K562 (cell line): ENCODE measurements around the gene DHRS3. TPM values are rescaled to one million over a fixed set of nuclear protein-coding genes. Genes with fewer than 3 reads are reported as not detected.

Source experiments
- CBFA2T3 ChIP-seq: fragments of 450-650 bp; IDR thresholded peaks from 2 replicates; pipeline ENCODE4 v1.6.1; 2017
- CHCHD3 ChIP-seq: fragments of 250-450 bp; sonication (Bioruptor Pico); IDR thresholded peaks from 2 replicates; pipeline ENCODE4 v2.1.2; 2022; ENCODE audit warnings: mild to moderate bottlenecking
- ELF2 ChIP-seq: fragments of 250-450 bp; sonication (Bioruptor Pico); IDR thresholded peaks from 2 replicates; pipeline ENCODE4 v1.5.0; 2021; ENCODE audit warnings: mild to moderate bottlenecking
- HNRNPL ChIP-seq: fragments of 200-400 bp; formaldehyde crosslinking; IDR thresholded peaks from 2 replicates; pipeline ENCODE4 v1.6.1; 2017; ENCODE audit warnings: low read depth, mild to moderate bottlenecking, low read length
- HOXB6 ChIP-seq: fragments of 250-450 bp; sonication (Bioruptor Pico); IDR thresholded peaks from 2 replicates; pipeline ENCODE4 v1.5.1; 2022; ENCODE audit warnings: mild to moderate bottlenecking, borderline replicate concordance
- MEF2D ChIP-seq: conservative IDR thresholded peaks from 2 replicates; pipeline ENCODE4 v1.6.1; 2016; ENCODE audit warnings: low read depth, missing genetic modification characterization, missing compliant biosample characterization
- NBN ChIP-seq: fragments of 450-650 bp; IDR thresholded peaks from 2 replicates; pipeline ENCODE4 v1.6.1; 2016; ENCODE audit warnings: low read depth, mild to moderate bottlenecking
- NFE2 ChIP-seq: IDR thresholded peaks from 2 replicates; pipeline ENCODE4 v1.6.1; 2014; ENCODE audit warnings: antibody characterized with exemption, low read depth
- PCBP1 ChIP-seq: fragments of 200-400 bp; formaldehyde crosslinking; IDR thresholded peaks from 2 replicates; pipeline ENCODE4 v1.6.1; 2018; ENCODE audit warnings: mild to moderate bottlenecking, low read depth, low read length; ENCODE audit not compliant: poor library complexity, severe bottlenecking
- POLR2AphosphoS5 ChIP-seq: IDR thresholded peaks from 2 replicates; pipeline ENCODE4 v1.6.1; 2011; ENCODE audit warnings: mild to moderate bottlenecking, low read depth, low read length, moderate library complexity; ENCODE audit not compliant: control insufficient read depth, insufficient read depth
- POU5F1 ChIP-seq: fragments of 150-350 bp; IDR thresholded peaks from 2 replicates; pipeline ENCODE4 v1.6.1; 2014; ENCODE audit warnings: borderline replicate concordance, low read length, low read depth, mild to moderate bottlenecking; ENCODE audit not compliant: partially characterized antibody
- PTTG1 ChIP-seq: fragments of 450-650 bp; IDR thresholded peaks from 2 replicates; pipeline ENCODE4 v1.6.1; 2016; ENCODE audit warnings: low read depth, mild to moderate bottlenecking, missing genetic modification characterization, missing compliant biosample characterization
- RFX1 ChIP-seq: fragments of 450-650 bp; IDR thresholded peaks from 2 replicates; pipeline ENCODE4 v1.6.1; 2016; ENCODE audit warnings: mild to moderate bottlenecking, moderate library complexity
- RNF2 ChIP-seq: sonication (generic); IDR thresholded peaks from 2 replicates; pipeline ENCODE4 v1.6.1; 2016
- SREBF2 ChIP-seq: sonication (generic); formaldehyde crosslinking; IDR thresholded peaks from 2 replicates; pipeline ENCODE4 v1.4.0; 2020; ENCODE audit warnings: mild to moderate bottlenecking, missing genetic modification reagents
- XRCC4 ChIP-seq: IDR thresholded peaks from one replicate; pipeline ENCODE4 v1.6.1; 2011; ENCODE audit not compliant: insufficient read depth, insufficient read length; ENCODE audit errors: extremely low read depth
- ZBTB17 ChIP-seq: fragments of 450-650 bp; formaldehyde crosslinking; IDR thresholded peaks from 2 replicates; pipeline ENCODE4 v1.4.0; 2020; ENCODE audit warnings: mild to moderate bottlenecking
- ZNF197 ChIP-seq: fragments of 200-800 bp; sonication (Bioruptor generic); IDR thresholded peaks from 2 replicates; pipeline ENCODE4 v1.6.1; 2016; ENCODE audit warnings: low read depth, missing genetic modification characterization, missing compliant biosample characterization
- ZNF589 ChIP-seq: fragments of 200-800 bp; sonication (Bioruptor generic); IDR thresholded peaks from 2 replicates; pipeline ENCODE4 v1.6.1; 2016; ENCODE audit warnings: low read depth, missing genetic modification characterization, missing compliant biosample characterization
- polyA plus RNA-seq, 8 experiments: library from polyadenylated mRNA; depleted of rRNA in 4 of 8; stranded (reverse) in 5 of 8; unstranded in 3 of 8; fragments of >200 nt; fragmentation: Nextera tagmentation in 2 of 8; fragmentation: Illumina TruSeq in 1 of 8; extraction: Ambion mirVana in 2 of 8; extraction: Trizol in 1 of 8; gene quantifications; 2 replicates each; pipeline versions ENCODE4 v1.2.1 to v1.2.3, GENCODE V29; 2011 to 2014; ENCODE audit warnings: inconsistent platforms in 1 of 8, missing spikeins in 1 of 8
- total RNA-seq, 7 experiments: library from RNA; depleted of rRNA in 6 of 7; stranded (reverse); fragments of >200 nt in 6 of 7; fragmentation: Illumina TruSeq in 2 of 7; extraction: Trizol in 2 of 7; gene quantifications; 2 replicates each; pipeline versions ENCODE4 v1.2.1 to v1.2.3, GENCODE V29; 2011 to 2021; ENCODE audit warnings: low replicate concordance in 1 of 7
- TF ChIP-seq, protein P1 (sequence below): sonication (generic); IDR thresholded peaks from 2 replicates; pipeline ENCODE4 v1.6.1; 2016
- TF ChIP-seq, protein P2 (sequence below): fragments of 450-650 bp; IDR thresholded peaks from 2 replicates; pipeline ENCODE4 v1.6.1; 2016; ENCODE audit warnings: antibody characterized with exemption
- TF ChIP-seq, protein P3 (sequence below): fragments of 450-650 bp; IDR thresholded peaks from 2 replicates; pipeline ENCODE4 v1.6.1; 2014; ENCODE audit warnings: low read depth, mild to moderate bottlenecking, moderate library complexity, borderline replicate concordance
- TF ChIP-seq, protein P4 (sequence below): fragments of 450-650 bp; IDR thresholded peaks from 2 replicates; pipeline ENCODE4 v1.6.1; 2017; ENCODE audit warnings: mild to moderate bottlenecking, moderate library complexity
- TF ChIP-seq, protein P5 (sequence below): sonication (generic); formaldehyde crosslinking; IDR thresholded peaks from 2 replicates; pipeline ENCODE4 v1.8.0; 2022; ENCODE audit warnings: missing genetic modification reagents, mild to moderate bottlenecking, moderate library complexity, borderline replicate concordance

The DHRS3 gene
- total and polyA plus RNA-seq, 9 of the 15 experiments (the other 6 are each of a cell fraction or from before 2014, with no cell fraction given) = 21.0 to 116 (median 58.7) TPM

DNA sequence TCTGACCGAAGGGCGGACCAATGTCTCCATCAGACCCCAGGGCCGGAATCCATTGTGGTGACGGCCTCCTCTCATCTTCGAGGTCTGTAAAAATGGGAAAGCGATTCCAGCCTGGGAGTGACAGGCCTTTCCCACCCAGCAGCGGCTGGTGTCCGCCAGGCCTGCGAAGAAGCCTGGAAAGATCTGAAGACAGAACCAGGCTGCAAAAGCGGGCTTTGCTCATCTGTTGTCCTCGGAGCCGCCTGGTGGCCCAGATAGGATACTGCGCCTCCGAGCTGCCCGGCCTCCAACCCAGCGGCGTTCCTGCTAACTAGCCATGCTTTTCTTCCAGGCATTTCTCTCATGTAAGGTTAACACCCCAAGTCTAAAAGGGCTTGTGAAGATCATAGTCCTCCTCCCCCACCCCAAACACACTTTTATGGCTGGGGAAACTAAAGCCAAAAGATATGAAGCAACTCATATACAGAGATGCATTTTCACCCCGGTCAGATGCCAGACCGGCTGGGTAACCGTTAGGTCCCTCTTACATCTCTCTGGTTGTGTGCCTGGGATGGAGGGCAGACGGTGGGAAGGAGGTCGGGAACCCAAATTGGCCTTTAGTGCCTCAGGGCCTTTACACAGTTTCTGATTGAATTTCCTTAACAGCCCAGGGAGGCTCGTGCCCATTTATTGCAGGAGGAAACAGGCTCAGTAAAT lies 1.9 kb upstream of the DHRS3 start (continued):
- TF ChIP-seq HOXB6 (CRISPR knock-in tag) (no peak), ZNF197 (no peak), ZNF589 (no peak), RFX1 (no peak), ELF2 (no peak), SREBF2 (no peak), NFE2 (no peak), MEF2D (tag) (no peak), HNRNPL (no peak), PCBP1 (no peak), POU5F1 (no peak), NBN (0 out of 2 replicates have a peak, but pooled peaks have one; percentile 23), CHCHD3 (CRISPR knock-in tag) (no peak), PTTG1 (tag) (no peak), CBFA2T3 (no peak), ZBTB17 (CRISPR knock-in tag) (no peak), POLR2AphosphoS5 (peak; percentile 46; the same call in 1 of the 2 replicates), XRCC4 (no peak), RNF2 (no peak)
- TF ChIP-seq, protein P1, sequence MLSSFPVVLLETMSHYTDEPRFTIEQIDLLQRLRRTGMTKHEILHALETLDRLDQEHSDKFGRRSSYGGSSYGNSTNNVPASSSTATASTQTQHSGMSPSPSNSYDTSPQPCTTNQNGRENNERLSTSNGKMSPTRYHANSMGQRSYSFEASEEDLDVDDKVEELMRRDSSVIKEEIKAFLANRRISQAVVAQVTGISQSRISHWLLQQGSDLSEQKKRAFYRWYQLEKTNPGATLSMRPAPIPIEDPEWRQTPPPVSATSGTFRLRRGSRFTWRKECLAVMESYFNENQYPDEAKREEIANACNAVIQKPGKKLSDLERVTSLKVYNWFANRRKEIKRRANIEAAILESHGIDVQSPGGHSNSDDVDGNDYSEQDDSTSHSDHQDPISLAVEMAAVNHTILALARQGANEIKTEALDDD = peak; percentile 64; the same call in 1 of the 2 replicates
- TF ChIP-seq, protein P2, sequence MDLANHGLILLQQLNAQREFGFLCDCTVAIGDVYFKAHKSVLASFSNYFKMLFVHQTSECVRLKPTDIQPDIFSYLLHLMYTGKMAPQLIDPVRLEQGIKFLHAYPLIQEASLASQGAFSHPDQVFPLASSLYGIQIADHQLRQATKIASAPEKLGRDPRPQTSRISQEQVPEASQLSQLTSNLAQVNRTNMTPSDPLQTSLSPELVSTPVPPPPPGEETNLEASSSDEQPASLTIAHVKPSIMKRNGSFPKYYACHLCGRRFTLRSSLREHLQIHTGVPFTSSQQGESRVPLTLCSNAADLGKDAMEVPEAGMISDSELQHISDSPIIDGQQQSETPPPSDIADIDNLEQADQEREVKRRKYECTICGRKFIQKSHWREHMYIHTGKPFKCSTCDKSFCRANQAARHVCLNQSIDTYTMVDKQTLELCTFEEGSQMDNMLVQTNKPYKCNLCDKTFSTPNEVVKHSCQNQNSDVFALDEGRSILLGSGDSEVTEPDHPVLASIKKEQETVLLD = no peak
- TF ChIP-seq, protein P3, sequence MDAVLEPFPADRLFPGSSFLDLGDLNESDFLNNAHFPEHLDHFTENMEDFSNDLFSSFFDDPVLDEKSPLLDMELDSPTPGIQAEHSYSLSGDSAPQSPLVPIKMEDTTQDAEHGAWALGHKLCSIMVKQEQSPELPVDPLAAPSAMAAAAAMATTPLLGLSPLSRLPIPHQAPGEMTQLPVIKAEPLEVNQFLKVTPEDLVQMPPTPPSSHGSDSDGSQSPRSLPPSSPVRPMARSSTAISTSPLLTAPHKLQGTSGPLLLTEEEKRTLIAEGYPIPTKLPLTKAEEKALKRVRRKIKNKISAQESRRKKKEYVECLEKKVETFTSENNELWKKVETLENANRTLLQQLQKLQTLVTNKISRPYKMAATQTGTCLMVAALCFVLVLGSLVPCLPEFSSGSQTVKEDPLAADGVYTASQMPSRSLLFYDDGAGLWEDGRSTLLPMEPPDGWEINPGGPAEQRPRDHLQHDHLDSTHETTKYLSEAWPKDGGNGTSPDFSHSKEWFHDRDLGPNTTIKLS = no peak
- TF ChIP-seq, protein P4, sequence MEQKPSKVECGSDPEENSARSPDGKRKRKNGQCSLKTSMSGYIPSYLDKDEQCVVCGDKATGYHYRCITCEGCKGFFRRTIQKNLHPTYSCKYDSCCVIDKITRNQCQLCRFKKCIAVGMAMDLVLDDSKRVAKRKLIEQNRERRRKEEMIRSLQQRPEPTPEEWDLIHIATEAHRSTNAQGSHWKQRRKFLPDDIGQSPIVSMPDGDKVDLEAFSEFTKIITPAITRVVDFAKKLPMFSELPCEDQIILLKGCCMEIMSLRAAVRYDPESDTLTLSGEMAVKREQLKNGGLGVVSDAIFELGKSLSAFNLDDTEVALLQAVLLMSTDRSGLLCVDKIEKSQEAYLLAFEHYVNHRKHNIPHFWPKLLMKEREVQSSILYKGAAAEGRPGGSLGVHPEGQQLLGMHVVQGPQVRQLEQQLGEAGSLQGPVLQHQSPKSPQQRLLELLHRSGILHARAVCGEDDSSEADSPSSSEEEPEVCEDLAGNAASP = no peak
- TF ChIP-seq, protein P5, sequence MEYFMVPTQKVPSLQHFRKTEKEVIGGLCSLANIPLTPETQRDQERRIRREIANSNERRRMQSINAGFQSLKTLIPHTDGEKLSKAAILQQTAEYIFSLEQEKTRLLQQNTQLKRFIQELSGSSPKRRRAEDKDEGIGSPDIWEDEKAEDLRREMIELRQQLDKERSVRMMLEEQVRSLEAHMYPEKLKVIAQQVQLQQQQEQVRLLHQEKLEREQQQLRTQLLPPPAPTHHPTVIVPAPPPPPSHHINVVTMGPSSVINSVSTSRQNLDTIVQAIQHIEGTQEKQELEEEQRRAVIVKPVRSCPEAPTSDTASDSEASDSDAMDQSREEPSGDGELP (CRISPR knock-in tag) = peak; percentile 76; the same call in 1 of the 2 replicates
